Kidney capillary endothelial cell (primary cell): ENCODE measurements around the gene LRMDA.
A peak's percentile ranks its signal among the peaks of the same experiment; 100 is the strongest.

Experiments
- DNase-seq: peaks from one replicate; pipeline ENCODE4 v3.0.0-alpha.2; 2018; ENCODE audit warnings: low spot score

LRMDA gene

DNA sequence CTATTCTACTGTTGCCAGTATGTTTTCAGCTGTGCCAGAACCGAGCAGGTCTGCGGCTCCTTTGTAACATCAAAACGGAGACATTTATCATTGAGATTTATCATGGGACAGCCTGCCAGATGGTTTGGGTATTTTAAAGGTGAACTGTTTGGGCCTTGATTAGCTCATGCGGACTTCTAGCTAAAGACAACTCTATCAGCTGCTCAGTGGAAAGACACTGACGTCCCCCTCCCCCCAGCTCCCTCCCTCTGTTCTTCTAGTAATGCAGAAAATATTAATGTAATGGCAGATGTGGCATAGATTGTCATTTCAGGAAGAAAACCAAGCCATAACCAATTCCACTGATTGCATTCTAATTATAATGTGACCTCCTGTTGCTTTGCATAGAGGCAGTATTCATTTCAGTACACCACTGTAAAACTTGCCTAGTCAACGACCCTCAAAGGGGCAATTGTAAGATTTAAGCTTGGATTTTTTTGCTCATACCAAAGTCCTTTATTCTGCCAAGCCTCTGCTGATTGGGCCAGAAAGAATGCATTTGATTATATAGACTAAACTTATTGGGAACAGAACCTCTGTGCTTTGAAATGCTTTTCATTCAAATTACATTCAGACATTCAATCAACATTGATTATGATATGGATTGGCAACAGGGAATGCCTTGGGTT is 966.8 kb downstream of the LRMDA start:
- DNase-seq, result no peak

GRCh38 chr10:76399226-76399625 is 967.8 kb downstream of the LRMDA start:
- no peak for DNase-seq

- DNase-seq, result no peak
These were observed 969.6 kb downstream of the LRMDA start for GRCh38 chr10:76401006-76401405.

GRCh38 chr10:76403912-76404311 is 972.5 kb downstream of the LRMDA start:
- DNase-seq, result no peak

GRCh38 chr10:76404531-76404930 is 973.1 kb downstream of the LRMDA start:
- no peak for DNase-seq

- DNase-seq, result peak; percentile 5
These were observed 974.5 kb downstream of the LRMDA start for GRCh38 chr10:76405922-76406321.

DNA sequence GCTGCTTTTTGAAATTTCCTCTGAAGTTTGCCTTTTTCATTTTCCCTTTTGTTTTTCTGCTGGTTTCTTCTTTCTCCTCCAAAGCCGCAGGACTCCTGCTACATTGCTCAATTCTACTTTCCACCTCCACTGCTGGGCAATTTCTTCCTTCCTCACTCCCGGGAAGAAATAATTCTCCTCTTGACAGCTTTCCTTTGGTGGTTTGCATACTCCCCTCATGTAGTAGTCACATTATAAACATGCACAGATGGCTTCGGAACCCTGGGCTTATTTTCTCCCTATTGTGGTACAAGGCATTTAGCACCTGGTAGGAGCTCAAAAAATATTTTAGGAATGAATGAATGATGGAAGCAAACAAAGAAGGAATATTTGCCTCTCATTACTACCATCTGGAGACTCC is 977.2 kb downstream of the LRMDA start:
- DNase-seq, result no peak

- DNase-seq, result no peak
These were observed 980.5 kb downstream of the LRMDA start for GRCh38 chr10:76411729-76412435.

DNA sequence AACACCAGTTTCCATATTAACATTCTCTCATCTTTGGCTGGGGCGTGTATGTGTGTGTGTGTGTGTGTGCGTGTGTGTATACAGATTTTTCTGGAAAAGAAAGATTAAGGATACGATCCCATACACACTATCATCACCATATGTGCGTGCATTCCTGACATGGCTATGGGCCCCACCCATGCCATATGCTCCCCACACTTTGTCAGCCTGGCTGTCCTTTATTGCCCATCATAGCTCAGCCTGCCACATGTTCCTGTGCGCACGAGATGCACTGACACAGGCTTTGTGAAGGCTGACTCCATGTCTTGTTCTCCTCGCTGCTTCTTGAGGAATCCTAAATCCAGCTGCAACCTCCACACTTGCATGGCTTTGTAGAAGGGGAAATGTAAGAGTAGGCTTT is 984.1 kb downstream of the LRMDA start:
- DNase-seq, result no peak

- DNase-seq, result no peak
These were observed 985.2 kb downstream of the LRMDA start for GRCh38 chr10:76416642-76417041.

- DNase-seq, result no peak
These were observed 989.3 kb downstream of the LRMDA start for GRCh38 chr10:76420725-76421124.

DNA sequence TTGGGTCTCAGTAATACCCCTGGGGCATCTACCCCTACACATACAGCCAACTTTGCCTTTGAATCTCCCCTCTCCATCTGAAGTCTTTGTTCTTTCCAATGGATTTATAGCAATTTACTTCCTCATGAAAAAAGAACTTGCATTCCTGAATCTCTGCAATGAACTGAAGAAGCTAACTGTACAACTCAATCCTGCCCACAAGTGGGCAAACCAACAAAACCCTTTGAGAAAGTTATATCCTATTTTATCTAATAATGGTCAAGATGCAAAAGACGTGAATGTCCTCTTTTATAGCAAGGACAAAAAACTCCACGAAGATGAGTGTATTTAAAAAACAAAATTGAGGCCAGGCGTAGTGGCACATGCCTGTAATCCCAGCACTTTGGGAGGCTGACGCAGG is 991.3 kb downstream of the LRMDA start:
- DNase-seq, result no peak

GRCh38 chr10:76428551-76429367 is 997.3 kb downstream of the LRMDA start:
- DNase-seq, result no peak

DNA sequence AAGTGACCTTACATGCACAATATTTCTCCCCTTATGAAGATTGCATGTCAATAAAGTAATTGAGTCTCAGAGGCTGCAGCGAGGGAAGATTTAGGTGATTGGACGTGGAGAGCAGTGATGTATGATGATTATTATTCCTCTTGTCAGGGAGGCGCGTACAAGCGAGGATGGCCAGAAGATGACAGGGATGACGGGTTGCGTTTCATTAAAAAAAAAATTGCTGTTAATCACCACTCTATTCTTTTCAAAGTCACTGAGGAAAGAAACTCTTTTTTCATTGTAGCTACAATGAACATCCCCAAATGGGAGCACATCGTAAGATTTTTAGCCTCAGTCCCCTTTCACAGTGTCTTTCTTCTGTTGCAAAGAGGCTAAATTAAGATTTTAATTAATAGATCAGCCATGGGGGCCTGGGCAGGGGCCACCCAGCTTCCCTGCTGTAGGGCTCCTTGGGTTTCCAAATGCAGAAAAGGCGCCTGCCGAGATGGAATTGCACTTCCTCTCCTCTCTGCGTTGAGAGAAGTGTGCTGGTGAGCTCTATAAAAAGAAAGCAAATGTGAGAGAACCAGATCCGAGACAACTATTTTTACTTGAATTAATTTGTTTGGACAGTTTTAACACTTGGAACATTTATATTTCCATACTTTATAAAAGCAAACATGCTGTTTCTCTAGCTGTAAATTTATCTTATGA is 998.1 kb downstream of the LRMDA start:
- DNase-seq, result no peak

DNA sequence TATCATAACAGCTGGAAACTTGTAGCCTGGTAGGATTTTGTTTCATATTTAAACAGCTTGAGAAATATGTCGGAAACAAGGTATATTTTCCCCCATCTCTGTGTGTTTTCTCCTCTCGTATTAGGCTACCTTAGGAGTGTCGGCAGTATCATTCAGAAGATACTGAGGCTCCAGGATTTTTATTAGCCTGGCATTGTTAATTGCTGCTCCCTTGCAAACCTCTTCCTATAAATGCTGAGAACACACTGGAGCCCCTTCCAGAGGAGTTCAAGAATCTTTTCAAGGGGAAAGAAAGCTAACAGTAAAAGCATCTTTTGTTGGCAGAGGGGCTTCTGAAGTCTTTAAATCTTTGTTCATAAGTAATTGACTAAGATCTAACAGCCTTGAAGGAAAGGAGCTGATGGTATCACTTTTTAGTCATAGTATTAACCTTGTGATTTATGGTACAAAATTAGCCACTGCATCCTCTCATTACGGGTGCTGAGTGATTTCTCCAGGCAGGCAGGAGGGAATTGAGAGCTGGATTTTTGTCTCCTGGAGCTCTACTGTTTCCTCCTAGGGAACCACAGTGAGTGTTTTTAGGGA is 998.7 kb downstream of the LRMDA start:
- DNase-seq, result no peak

GRCh38 chr10:76432016-76433012 is 1000.9 kb downstream of the LRMDA start:
- no peak for DNase-seq

DNA sequence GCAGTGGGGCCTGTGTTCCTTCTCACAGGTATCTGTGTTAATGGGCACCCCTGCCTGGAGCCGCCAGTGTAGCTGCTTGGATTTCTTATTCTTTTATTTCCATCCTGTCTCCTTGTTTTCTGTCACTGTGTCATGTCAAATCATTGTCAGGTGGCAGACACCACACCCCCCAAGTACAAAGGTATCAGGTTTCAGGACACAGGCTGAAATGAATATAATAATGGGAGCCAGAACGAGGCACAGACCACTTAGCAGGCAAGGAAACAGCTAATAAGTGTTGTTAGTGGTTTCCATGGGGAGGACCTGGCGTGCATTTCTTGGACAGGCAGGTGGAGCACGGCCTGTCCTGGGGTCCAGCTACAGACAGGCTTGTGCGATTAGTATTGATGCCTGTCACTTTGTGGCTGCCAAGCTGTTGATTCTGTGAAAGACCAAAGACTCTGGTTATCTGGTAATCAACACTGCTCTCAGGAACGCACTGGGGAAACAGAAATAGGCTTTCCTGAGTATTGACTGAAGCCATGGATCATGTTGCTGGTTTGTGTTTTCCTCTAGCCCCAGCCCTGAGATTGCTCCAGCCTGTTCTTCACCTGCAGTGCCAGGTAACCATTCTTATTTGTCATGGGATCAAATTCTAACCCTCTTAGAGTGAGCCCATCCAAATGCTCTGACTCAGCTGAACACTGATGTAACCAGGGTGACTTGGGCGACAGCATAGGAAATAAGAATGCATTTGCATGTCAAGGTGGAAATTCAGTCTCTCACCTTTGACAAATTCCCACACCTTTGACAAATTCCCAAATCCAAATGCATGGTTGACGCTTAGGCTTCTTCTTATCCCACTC is 1002.0 kb downstream of the LRMDA start:
- DNase-seq, result no peak

GRCh38 chr10:76435157-76435556 is 1003.7 kb downstream of the LRMDA start:
- DNase-seq, result no peak

DNA sequence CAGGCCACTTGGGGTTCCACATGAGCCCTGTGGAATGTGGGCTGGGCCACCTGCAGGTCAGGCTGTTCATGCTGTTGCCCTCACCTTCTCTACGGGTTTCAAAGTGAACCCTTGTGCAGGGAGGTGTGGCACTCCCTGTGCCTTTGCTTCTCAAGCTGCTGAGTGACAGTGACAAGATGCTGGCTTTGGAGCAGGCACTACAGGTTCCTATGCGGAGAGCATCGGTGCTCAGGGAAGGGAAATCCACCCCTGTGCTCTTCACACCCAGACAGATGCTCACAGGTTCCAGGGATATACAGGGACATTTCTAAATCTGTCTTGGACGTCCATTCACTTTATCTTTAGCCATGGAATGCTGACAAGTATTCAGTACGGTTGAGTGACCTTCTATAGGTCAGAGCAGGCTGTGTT is 1005.0 kb downstream of the LRMDA start:
- DNase-seq, result no peak

DNA sequence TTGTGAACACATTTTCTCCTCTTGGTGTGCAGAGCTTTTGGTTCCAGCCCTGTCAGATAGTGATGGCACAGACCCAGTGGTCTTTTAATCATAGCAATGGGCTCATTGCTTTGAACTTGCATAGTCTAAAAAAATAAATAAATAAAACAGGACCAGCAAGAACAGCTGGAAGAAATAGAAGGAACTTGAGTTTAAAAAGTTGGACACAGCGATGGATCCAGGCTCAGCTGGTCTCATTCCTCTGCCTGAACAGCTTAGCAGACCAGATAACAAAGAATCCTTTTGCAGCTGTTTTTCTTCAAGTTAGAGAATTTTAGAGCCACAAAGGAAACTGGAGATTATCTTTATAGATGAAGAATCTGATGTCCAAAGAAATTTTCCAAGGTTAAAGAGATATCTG is 1005.6 kb downstream of the LRMDA start:
- DNase-seq, result no peak
